Stimulated activated CD8-positive, alpha-beta memory T cell treated with anti-CD3 and anti-CD28 coated beads, Interleukin-7, amount 100 ng/mL, for 1 hour (primary cell): ENCODE measurements around the gene PSMD14.
A peak's percentile ranks its signal among the peaks of the same experiment; 100 is the strongest.
"Not testable (repeated sequence)": the region's sequence is repeated elsewhere in the genome, so short reads cannot be mapped to it uniquely, and the experiment has no call there.

ENCODE experiments used
- DNase-seq, 2 donors: peaks; one replicate each; pipeline ENCODE4 v3.0.0-alpha.2; 2020; ENCODE audit warnings: low read depth in 2 of 2

PSMD14 gene

GRCh38 chr2:161308178-161308955, at the start of gene PSMD14:
Gene PSMD14 (plus strand): TSS chr2:161308425. CDS start chr2:161318826, 10,401 bp downstream.
- DNase-seq, result peak; percentile 68 to 73

GRCh38 chr2:161265874-161266273, 42.4 kb upstream of the PSMD14 start:
- DNase-seq, result no peak

- no peak for DNase-seq
Measured at GRCh38 chr2:161269111-161269510, 39.1 kb upstream of the PSMD14 start.

GRCh38 chr2:161273038-161273760, 35.0 kb upstream of the PSMD14 start:
- no peak for DNase-seq

- not testable (repeated sequence) for DNase-seq
Measured at GRCh38 chr2:161278564-161279229, 29.5 kb upstream of the PSMD14 start.

GRCh38 chr2:161279230-161279815, 28.9 kb upstream of the PSMD14 start:
- DNase-seq, result not testable (repeated sequence)

GRCh38 chr2:161280906-161281323, 27.3 kb upstream of the PSMD14 start:
- DNase-seq, result peak in 1 of 2 donors; percentile 17

GRCh38 chr2:161281615-161282310, 26.5 kb upstream of the PSMD14 start:
- not testable (repeated sequence) for DNase-seq

- not testable (repeated sequence) for DNase-seq
Measured at GRCh38 chr2:161282311-161282644, 25.9 kb upstream of the PSMD14 start.

GRCh38 chr2:161283926-161284325, 24.3 kb upstream of the PSMD14 start:
- DNase-seq, result no peak

- no peak for DNase-seq
Measured at GRCh38 chr2:161303535-161304050, 4.6 kb upstream of the PSMD14 start.

GRCh38 chr2:161306919-161307318, 1.3 kb upstream of the PSMD14 start:
- no peak for DNase-seq

GRCh38 chr2:161307676-161308075, 549 bp upstream of the PSMD14 start:
- DNase-seq, result no peak

- DNase-seq, result no peak
Measured at GRCh38 chr2:161312996-161313395, 4.8 kb downstream of the PSMD14 start.

GRCh38 chr2:161315380-161315779, 7.2 kb downstream of the PSMD14 start:
- DNase-seq, result no peak

- no peak for DNase-seq
Measured at GRCh38 chr2:161316701-161317100, 8.5 kb downstream of the PSMD14 start.

- no peak for DNase-seq
Measured at GRCh38 chr2:161321944-161322648, 13.9 kb downstream of the PSMD14 start.

GRCh38 chr2:161324876-161325275, 16.7 kb downstream of the PSMD14 start:
- DNase-seq, result no peak

- no peak for DNase-seq
Measured at GRCh38 chr2:161327582-161327981, 19.4 kb downstream of the PSMD14 start.

- DNase-seq, result no peak
Measured at GRCh38 chr2:161332371-161332967, 24.2 kb downstream of the PSMD14 start.
